SK-N-MC (cell line): ENCODE data around the gene RYR2.

Experiments used
- DNase-seq: peaks from one replicate; pipeline ENCODE4 v3.0.0-alpha.2; 2011; ENCODE audit warnings: low read depth, low spot score
- H3K27ac ChIP-seq: fragments of 200-600 bp; sonication (generic); 2 replicates; pipeline ENCODE4 v1.5.1; 2016; ENCODE audit warnings: mixed run types
- H3K36me3 ChIP-seq: fragments of 200-600 bp; sonication (generic); 2 replicates; pipeline ENCODE4 v1.6.1; 2017; ENCODE audit warnings: antibody characterized with exemption, low read length, mixed read lengths; ENCODE audit not compliant: insufficient read depth
- H3K4me3 ChIP-seq: fragments of 200-600 bp; sonication (generic); 2 replicates; pipeline ENCODE4 v1.5.1; 2016
- H3K9ac ChIP-seq: fragments of 200-600 bp; sonication (generic); 2 replicates; pipeline ENCODE4 v1.8.0; 2017; ENCODE audit warnings: mixed run types, mixed read lengths; ENCODE audit not compliant: insufficient read length
- H3K9me3 ChIP-seq: fragments of 200-600 bp; sonication (generic); 2 replicates; pipeline ENCODE4 v1.6.1; 2017; ENCODE audit warnings: low read depth, mild to moderate bottlenecking, antibody characterized with exemption, low read length, moderate library complexity, mixed read lengths
- EZH2 ChIP-seq: fragments of 200-600 bp; sonication (generic); IDR thresholded peaks from one replicate; pipeline ENCODE4 v1.6.1; 2017; ENCODE audit warnings: antibody characterized with exemption
- FOXP2 ChIP-seq: optimal IDR thresholded peaks from 2 replicates; pipeline ENCODE3; 2011; ENCODE audit warnings: mild to moderate bottlenecking, moderate library complexity; ENCODE audit not compliant: insufficient read depth; ENCODE audit errors: extremely low read length, control extremely low read depth
- POLR2AphosphoS5 ChIP-seq: IDR thresholded peaks from 2 replicates; pipeline ENCODE4 v1.6.1; 2012; ENCODE audit warnings: mild to moderate bottlenecking, low read depth, low read length, borderline replicate concordance

The RYR2 gene

GRCh38 chr1:237737938-237738610 is 696.1 kb downstream of the RYR2 start:
- Histone ChIP-seq H3K27ac (no peak overlapping the region), H3K9ac (no peak overlapping the region), H3K36me3 (no peaks in the 10 kb centered on the region), H3K9me3 (no peaks in the 10 kb centered on the region), H3K4me3 (no peak overlapping the region)
- TF ChIP-seq EZH2 (no peak), FOXP2 (no peak), POLR2AphosphoS5 (no peak)
- DNase-seq = no peak

- no peaks in the 10 kb centered on the region for H3K9me3 ChIP-seq
- TF ChIP-seq FOXP2 (no peak), EZH2 (no peak), POLR2AphosphoS5 (no peak)
- no peak for DNase-seq
- H3K9ac ChIP-seq = no peak overlapping the region
- no peak overlapping the region for H3K4me3 ChIP-seq
- no peaks in the 10 kb centered on the region for H3K36me3 ChIP-seq
- no peak overlapping the region for H3K27ac ChIP-seq
These were observed 698.9 kb downstream of the RYR2 start for GRCh38 chr1:237740846-237741245.

GRCh38 chr1:237745545-237745944 is 703.6 kb downstream of the RYR2 start:
- H3K9ac ChIP-seq = no peak overlapping the region
- DNase-seq = no peak
- no peak overlapping the region for H3K4me3 ChIP-seq

GRCh38 chr1:237748171-237748960 is 706.4 kb downstream of the RYR2 start:
- no peak overlapping the region for H3K9ac ChIP-seq
- H3K4me3 ChIP-seq = no peak overlapping the region
- DNase-seq = no peak
- H3K27ac ChIP-seq = no peak overlapping the region
- H3K9me3 ChIP-seq = no peaks in the 10 kb centered on the region
- no peak for TF ChIP-seq FOXP2
- TF ChIP-seq POLR2AphosphoS5 = no peak
- TF ChIP-seq EZH2 = no peak
- H3K36me3 ChIP-seq = no peaks in the 10 kb centered on the region

More at GRCh38 chr1:237745545-237745944, 703.6 kb downstream of the RYR2 start:
- Histone ChIP-seq H3K9me3 (no peaks in the 10 kb centered on the region), H3K36me3 (no peaks in the 10 kb centered on the region), H3K27ac (no peak overlapping the region)
- TF ChIP-seq POLR2AphosphoS5 (no peak), EZH2 (no peak), FOXP2 (no peak)

- no peaks in the 10 kb centered on the region for H3K36me3 ChIP-seq
These were observed 707.1 kb downstream of the RYR2 start for GRCh38 chr1:237749122-237749521.

GRCh38 chr1:237751090-237751489 is 709.1 kb downstream of the RYR2 start:
- TF ChIP-seq EZH2 (no peak), POLR2AphosphoS5 (no peak), FOXP2 (no peak)
- H3K9me3 ChIP-seq = no peaks in the 10 kb centered on the region
- no peak for DNase-seq
- no peak overlapping the region for H3K4me3 ChIP-seq
- no peak overlapping the region for H3K9ac ChIP-seq
- H3K36me3 ChIP-seq = no peaks in the 10 kb centered on the region
- H3K27ac ChIP-seq = no peak overlapping the region

More at GRCh38 chr1:237749122-237749521, 707.1 kb downstream of the RYR2 start:
- Histone ChIP-seq H3K4me3 (no peak overlapping the region), H3K9me3 (no peaks in the 10 kb centered on the region), H3K9ac (no peak overlapping the region), H3K27ac (no peak overlapping the region)
- no peak for TF ChIP-seq FOXP2
- DNase-seq = no peak

GRCh38 chr1:237754627-237755026 is 712.6 kb downstream of the RYR2 start:
- no peaks in the 10 kb centered on the region for H3K36me3 ChIP-seq
- no peak for DNase-seq
- no peak overlapping the region for H3K4me3 ChIP-seq
- TF ChIP-seq FOXP2 (no peak), POLR2AphosphoS5 (no peak), EZH2 (no peak)
- no peaks in the 10 kb centered on the region for H3K9me3 ChIP-seq
- no peak overlapping the region for H3K27ac ChIP-seq
- H3K9ac ChIP-seq = no peak overlapping the region

- Histone ChIP-seq H3K9ac (no peak overlapping the region), H3K36me3 (no peaks in the 10 kb centered on the region), H3K27ac (no peak overlapping the region), H3K9me3 (no peaks in the 10 kb centered on the region), H3K4me3 (no peak overlapping the region)
- DNase-seq = no peak
- TF ChIP-seq FOXP2 (no peak), POLR2AphosphoS5 (no peak), EZH2 (no peak)
These were observed 714.5 kb downstream of the RYR2 start for GRCh38 chr1:237756304-237756967.
